ENCODE measurements around the gene ATP6V0A4.

Gene ATP6V0A4

GRCh38 chr7:138713191-138713590 lies 84.8 kb downstream of the ATP6V0A4 start:
- Histone ChIP-seq H3K27ac (ENCODE audit: poor library complexity, severe bottlenecking) (no peak overlapping the region), H3K27me3 (ENCODE audit: insufficient read depth, poor library complexity, severe bottlenecking) (no peaks in the 10 kb centered on the region), H3K9me3 (ENCODE audit: severe bottlenecking) (no peaks in the 10 kb centered on the region), H3K4me1 (ENCODE audit: insufficient read depth, poor library complexity, severe bottlenecking) (no peaks in the 10 kb centered on the region), H3K36me3 (ENCODE audit: low read depth) (no peaks in the 10 kb centered on the region), H3K4me3 (ENCODE audit: severe bottlenecking) (no peak overlapping the region)
- no peak for ATAC-seq (ENCODE audit: low read depth)
- no peak for TF ChIP-seq CTCF (IDR thresholded peaks at IDR 0.05; ENCODE audit: poor library complexity, severe bottlenecking)
- no peak for DNase-seq (ENCODE audit: low spot score)

- H3K9me3 ChIP-seq (ENCODE audit: severe bottlenecking), result no peaks in the 10 kb centered on the region
- H3K36me3 ChIP-seq (ENCODE audit: low read depth), result no peaks in the 10 kb centered on the region
- no peaks in the 10 kb centered on the region for H3K4me1 ChIP-seq (ENCODE audit: insufficient read depth, poor library complexity, severe bottlenecking)
- H3K27ac ChIP-seq (ENCODE audit: poor library complexity, severe bottlenecking), result no peak overlapping the region
- H3K27me3 ChIP-seq (ENCODE audit: insufficient read depth, poor library complexity, severe bottlenecking), result no peaks in the 10 kb centered on the region
- DNase-seq (ENCODE audit: low spot score) (no peak), ATAC-seq (ENCODE audit: low read depth) (no peak)
- TF ChIP-seq CTCF (IDR thresholded peaks at IDR 0.05; ENCODE audit: poor library complexity, severe bottlenecking), result no peak
- no peak overlapping the region for H3K4me3 ChIP-seq (ENCODE audit: severe bottlenecking)
Measured at GRCh38 chr7:138712652-138713051, 85.3 kb downstream of the ATP6V0A4 start.

- no peak for TF ChIP-seq CTCF (IDR thresholded peaks at IDR 0.05; ENCODE audit: poor library complexity, severe bottlenecking)
- H3K9me3 ChIP-seq (ENCODE audit: severe bottlenecking), result no peaks in the 10 kb centered on the region
- H3K27me3 ChIP-seq (ENCODE audit: insufficient read depth, poor library complexity, severe bottlenecking), result no peaks in the 10 kb centered on the region
- no peaks in the 10 kb centered on the region for H3K36me3 ChIP-seq (ENCODE audit: low read depth)
- H3K4me1 ChIP-seq (ENCODE audit: insufficient read depth, poor library complexity, severe bottlenecking), result no peaks in the 10 kb centered on the region
- H3K4me3 ChIP-seq (ENCODE audit: severe bottlenecking), result no peak overlapping the region
- DNase-seq (ENCODE audit: low spot score) (no peak), ATAC-seq (ENCODE audit: low read depth) (no peak)
- no peak overlapping the region for H3K27ac ChIP-seq (ENCODE audit: poor library complexity, severe bottlenecking)
Measured at GRCh38 chr7:138710536-138711385, 87.2 kb downstream of the ATP6V0A4 start.

- no peaks in the 10 kb centered on the region for H3K36me3 ChIP-seq (ENCODE audit: low read depth)
- TF ChIP-seq CTCF (IDR thresholded peaks at IDR 0.05; ENCODE audit: poor library complexity, severe bottlenecking), result no peak
- ATAC-seq (ENCODE audit: low read depth), result no peak
- H3K27me3 ChIP-seq (ENCODE audit: insufficient read depth, poor library complexity, severe bottlenecking), result no peaks in the 10 kb centered on the region
- DNase-seq (ENCODE audit: low spot score), result no peak
- no peaks in the 10 kb centered on the region for H3K4me1 ChIP-seq (ENCODE audit: insufficient read depth, poor library complexity, severe bottlenecking)
- H3K9me3 ChIP-seq (ENCODE audit: severe bottlenecking), result no peaks in the 10 kb centered on the region
- no peak overlapping the region for H3K4me3 ChIP-seq (ENCODE audit: severe bottlenecking)
- H3K27ac ChIP-seq (ENCODE audit: poor library complexity, severe bottlenecking), result no peak overlapping the region
Measured at GRCh38 chr7:138705167-138705566, 92.8 kb downstream of the ATP6V0A4 start.

- H3K27me3 ChIP-seq (ENCODE audit: insufficient read depth, poor library complexity, severe bottlenecking), result no peaks in the 10 kb centered on the region
- no peaks in the 10 kb centered on the region for H3K4me1 ChIP-seq (ENCODE audit: insufficient read depth, poor library complexity, severe bottlenecking)
- ATAC-seq (ENCODE audit: low read depth) (no peak), DNase-seq (ENCODE audit: low spot score) (no peak)
- no peak overlapping the region for H3K4me3 ChIP-seq (ENCODE audit: severe bottlenecking)
- no peaks in the 10 kb centered on the region for H3K9me3 ChIP-seq (ENCODE audit: severe bottlenecking)
- no peaks in the 10 kb centered on the region for H3K36me3 ChIP-seq (ENCODE audit: low read depth)
- no peak for TF ChIP-seq CTCF (IDR thresholded peaks at IDR 0.05; ENCODE audit: poor library complexity, severe bottlenecking)
- H3K27ac ChIP-seq (ENCODE audit: poor library complexity, severe bottlenecking), result no peak overlapping the region
Measured at GRCh38 chr7:138701537-138701923, 96.5 kb downstream of the ATP6V0A4 start.

Measured in RWPE2 (cell line).